ENCODE data around the gene ASMTL. TPM values are rescaled to one million over a fixed set of nuclear protein-coding genes. Genes with fewer than 3 reads are reported as not detected.
A peak's percentile ranks its signal among the peaks of the same experiment; 100 is the strongest.
"Not testable (repeated sequence)": the region's sequence is repeated elsewhere in the genome, so short reads cannot be mapped to it uniquely, and the experiment has no call there.

The ASMTL gene
- total RNA-seq, 1 experiment from 2014 or later, result 3.1 TPM

- no peak for DNase-seq (ENCODE audit: low read depth, low spot score)
- in situ Hi-C loops (cut with HindIII; ENCODE audit: low pct_unique_long_range_greater_than_20kb, low sequenced_read_pairs), result no loop called here
These were observed 12.2 kb upstream of the ASMTL start for GRCh38 chrX:1464971-1465285.

GRCh38 chrX:1464041-1464970, 11.6 kb upstream of the ASMTL start:
- no peak for DNase-seq (ENCODE audit: low read depth, low spot score)
- in situ Hi-C loops (cut with HindIII; ENCODE audit: low pct_unique_long_range_greater_than_20kb, low sequenced_read_pairs), result no loop called here

GRCh38 chrX:1463581-1463980, 10.9 kb upstream of the ASMTL start:
- in situ Hi-C loops (cut with HindIII; ENCODE audit: low pct_unique_long_range_greater_than_20kb, low sequenced_read_pairs), result no loop called here
- DNase-seq (ENCODE audit: low read depth, low spot score), result no peak

- no peak for DNase-seq (ENCODE audit: low read depth, low spot score)
- in situ Hi-C loops (cut with HindIII; ENCODE audit: low pct_unique_long_range_greater_than_20kb, low sequenced_read_pairs), result no loop called here
These were observed 10.0 kb upstream of the ASMTL start for GRCh38 chrX:1462596-1463251.

GRCh38 chrX:1462110-1462509, 9.4 kb upstream of the ASMTL start:
- in situ Hi-C loops (cut with HindIII; ENCODE audit: low pct_unique_long_range_greater_than_20kb, low sequenced_read_pairs), result no loop called here
- DNase-seq (ENCODE audit: low read depth, low spot score), result no peak

GRCh38 chrX:1455948-1456280, 3.2 kb upstream of the ASMTL start:
- in situ Hi-C loops (cut with HindIII; ENCODE audit: low pct_unique_long_range_greater_than_20kb, low sequenced_read_pairs), result no loop called here

GRCh38 chrX:1453951-1454785, 1.5 kb upstream of the ASMTL start:
- in situ Hi-C loops (cut with HindIII; ENCODE audit: low pct_unique_long_range_greater_than_20kb, low sequenced_read_pairs), result no loop called here
- DNase-seq (ENCODE audit: low read depth, low spot score), result peak; percentile 71

More at GRCh38 chrX:1455948-1456280, 3.2 kb upstream of the ASMTL start:
- no peak for DNase-seq (ENCODE audit: low read depth, low spot score)

GRCh38 chrX:1453395-1453783, 680 bp upstream of the ASMTL start:
- in situ Hi-C loops (cut with HindIII; ENCODE audit: low pct_unique_long_range_greater_than_20kb, low sequenced_read_pairs), result no loop called here
- DNase-seq (ENCODE audit: low read depth, low spot score), result no peak

GRCh38 chrX:1451661-1452515, 821 bp downstream of the ASMTL start:
- no peak for DNase-seq (ENCODE audit: low read depth, low spot score)
- in situ Hi-C loops (cut with HindIII; ENCODE audit: low pct_unique_long_range_greater_than_20kb, low sequenced_read_pairs), result no loop called here

- in situ Hi-C loops (cut with HindIII; ENCODE audit: low pct_unique_long_range_greater_than_20kb, low sequenced_read_pairs), result no loop called here
- DNase-seq (ENCODE audit: low read depth, low spot score), result no peak
These were observed 1.5 kb downstream of the ASMTL start for GRCh38 chrX:1451251-1451660.

GRCh38 chrX:1450361-1451161, 2.1 kb downstream of the ASMTL start:
- in situ Hi-C loops (cut with HindIII; ENCODE audit: low pct_unique_long_range_greater_than_20kb, low sequenced_read_pairs), result no loop called here
- DNase-seq (ENCODE audit: low read depth, low spot score), result no peak

GRCh38 chrX:1449823-1450149, 2.9 kb downstream of the ASMTL start:
- no peak for DNase-seq (ENCODE audit: low read depth, low spot score)
- in situ Hi-C loops (cut with HindIII; ENCODE audit: low pct_unique_long_range_greater_than_20kb, low sequenced_read_pairs), result no loop called here

GRCh38 chrX:1449036-1449822, 3.5 kb downstream of the ASMTL start:
- DNase-seq (ENCODE audit: low read depth, low spot score), result no peak
- in situ Hi-C loops (cut with HindIII; ENCODE audit: low pct_unique_long_range_greater_than_20kb, low sequenced_read_pairs), result no loop called here

- in situ Hi-C loops (cut with HindIII; ENCODE audit: low pct_unique_long_range_greater_than_20kb, low sequenced_read_pairs), result not testable (repeated sequence)
- peak; percentile 7 for DNase-seq (ENCODE audit: low read depth, low spot score)
These were observed 4.1 kb downstream of the ASMTL start for GRCh38 chrX:1448573-1449001.

- in situ Hi-C loops (cut with HindIII; ENCODE audit: low pct_unique_long_range_greater_than_20kb, low sequenced_read_pairs), result not testable (repeated sequence)
- peak; percentile 27 for DNase-seq (ENCODE audit: low read depth, low spot score)
These were observed 4.6 kb downstream of the ASMTL start for GRCh38 chrX:1447969-1448572.

Measured in SK-MEL-5 (cell line).